ENCODE measurements around the gene SUGCT. TPM values are rescaled to one million over a fixed set of nuclear protein-coding genes. Genes with fewer than 3 reads are reported as not detected.

SUGCT gene
- total RNA-seq, 1 donor from 2014 or later = 7.1 TPM

- Mint-ChIP-seq H3K27me3 (no peaks in the 10 kb centered on the region), H3K4me1 (ENCODE audit: unreplicated experiment) (peaks cover 13% of the 10 kb centered on the region), H3K36me3 (peaks cover 4% of the 10 kb centered on the region), H3K9me3 (peaks cover 9% of the 10 kb centered on the region), H3K4me3 (no peak overlapping the region), H3K27ac (peak overlapping the region; percentile 3)
- no peak for DNase-seq (ENCODE audit: extremely low spot score, unreplicated experiment)
- no peak for TF ChIP-seq CTCF (conservative IDR thresholded peaks at IDR 0.05)
These were observed 598.3 kb downstream of the SUGCT start for GRCh38 chr7:40733114-40733513.

- peaks cover 9% of the 10 kb centered on the region for H3K9me3 Mint-ChIP-seq
- H3K27ac Mint-ChIP-seq = peak overlapping the region; percentile 3
- no peak for DNase-seq (ENCODE audit: extremely low spot score, unreplicated experiment)
- H3K27me3 Mint-ChIP-seq = no peaks in the 10 kb centered on the region
- no peak for TF ChIP-seq CTCF (conservative IDR thresholded peaks at IDR 0.05)
- H3K4me3 Mint-ChIP-seq = no peak overlapping the region
- peaks cover 4% of the 10 kb centered on the region for H3K36me3 Mint-ChIP-seq
- H3K4me1 Mint-ChIP-seq (ENCODE audit: unreplicated experiment) = peaks cover 13% of the 10 kb centered on the region
These were observed 598.8 kb downstream of the SUGCT start for GRCh38 chr7:40733578-40733977.

- no peaks in the 10 kb centered on the region for H3K9me3 Mint-ChIP-seq
- no peak overlapping the region for H3K27ac Mint-ChIP-seq
These were observed 604.5 kb downstream of the SUGCT start for GRCh38 chr7:40739257-40739656.

GRCh38 chr7:40742270-40742669 is 607.5 kb downstream of the SUGCT start:
- no peak for TF ChIP-seq CTCF (conservative IDR thresholded peaks at IDR 0.05)
- Mint-ChIP-seq H3K4me1 (ENCODE audit: unreplicated experiment) (peaks cover 9% of the 10 kb centered on the region), H3K36me3 (no peaks in the 10 kb centered on the region), H3K27me3 (no peaks in the 10 kb centered on the region), H3K27ac (no peak overlapping the region), H3K4me3 (no peak overlapping the region), H3K9me3 (no peaks in the 10 kb centered on the region)
- no peak for DNase-seq (ENCODE audit: extremely low spot score, unreplicated experiment)

More at GRCh38 chr7:40739257-40739656, 604.5 kb downstream of the SUGCT start:
- H3K4me1 Mint-ChIP-seq (ENCODE audit: unreplicated experiment) = no peaks in the 10 kb centered on the region
- no peak overlapping the region for H3K4me3 Mint-ChIP-seq
- no peak for DNase-seq (ENCODE audit: extremely low spot score, unreplicated experiment)
- H3K27me3 Mint-ChIP-seq = no peaks in the 10 kb centered on the region
- TF ChIP-seq CTCF (conservative IDR thresholded peaks at IDR 0.05) = no peak
- H3K36me3 Mint-ChIP-seq = no peaks in the 10 kb centered on the region

GRCh38 chr7:40746841-40747556 is 612.2 kb downstream of the SUGCT start:
- Mint-ChIP-seq H3K9me3 (peaks cover 4% of the 10 kb centered on the region), H3K27me3 (no peaks in the 10 kb centered on the region), H3K36me3 (no peaks in the 10 kb centered on the region), H3K4me1 (ENCODE audit: unreplicated experiment) (peaks cover 14% of the 10 kb centered on the region), H3K27ac (no peak overlapping the region), H3K4me3 (no peak overlapping the region)
- no peak for DNase-seq (ENCODE audit: extremely low spot score, unreplicated experiment)
- TF ChIP-seq CTCF (conservative IDR thresholded peaks at IDR 0.05) = no peak

All from type B pancreatic cell (in vitro differentiated cells).